GM12878 (cell line): ENCODE results near the gene PCED1B. TPM values are rescaled to one million over a fixed set of nuclear protein-coding genes. Genes with fewer than 3 reads are reported as not detected.
"Not testable (repeated sequence)": the region's sequence is repeated elsewhere in the genome, so short reads cannot be mapped to it uniquely, and the experiment has no call there.

Source experiments
- ATAC-seq: fragments of 200-7000 bp; cut with Tn5 transposase; 3 replicates; pipeline ENCODE4 v1.9.1; 2020; ENCODE audit warnings: mild to moderate bottlenecking, moderate library complexity
- BruUV-seq: library from RNA; stranded (reverse); fragments of 400-500 nt; replicated peaks from 2 replicates; lab custom pipeline; 2021; lab: Mats Ljungman, UMichigan
- CTCF ChIA-PET: fragments of 300-600 bp; sonication (Branson Sonifier 250); formaldehyde crosslinking; extraction: SDS; loops from one replicate; lab custom pipeline; 2021; ENCODE audit warnings: inconsistent platforms; lab: Yijun Ruan, JAX
- POLR2A ChIA-PET: fragments of 350-600 bp; formaldehyde crosslinking; extraction: SDS; loops from one replicate; lab custom pipeline; 2021; ENCODE audit warnings: inconsistent platforms; lab: Charles Lee
- RAD21 ChIA-PET: fragments of 300-600 bp; sonication (Branson Sonifier 250); formaldehyde crosslinking; loops from one replicate; lab custom pipeline; 2023; ENCODE audit warnings: antibody characterized with exemption; ENCODE audit not compliant: unreplicated experiment; lab: Charles Lee
- SMC1A ChIA-PET: fragments of 300-600 bp; sonication (Branson Sonifier 250); formaldehyde crosslinking; loops from one replicate; lab custom pipeline; 2023; ENCODE audit not compliant: unreplicated experiment, uncharacterized antibody; lab: Charles Lee
- DNase-seq: peaks from one replicate; pipeline ENCODE4 v3.0.0-alpha.2; 2011; ENCODE audit warnings: low read depth, low spot score
- FAIRE-seq: peaks from 3 replicates; lab custom pipeline; 2011; peaks lifted over from hg19 to GRCh38; lab: Jason Lieb, UNC
- H2AFZ ChIP-seq: 2 replicates; pipeline ENCODE4 v1.6.0; 2011; ENCODE audit warnings: low read depth, low read length, control low read depth; ENCODE audit not compliant: control insufficient read depth
- H3K27ac ChIP-seq: 2 replicates; pipeline ENCODE4 v1.5.1; 2011; ENCODE audit warnings: control low read depth; ENCODE audit not compliant: control insufficient read depth, insufficient read depth
- H3K27me3 ChIP-seq, 2 experiments: replicated peaks in 1 of 2; 2 replicates each; pipeline versions ENCODE4 v1.6.0 to v1.6.1; 2011; ENCODE audit warnings: low read length in 1 of 2; ENCODE audit not compliant: control insufficient read depth in 2 of 2, insufficient read depth in 2 of 2
- H3K36me3 ChIP-seq, 2 experiments: 2 replicates each; pipeline ENCODE4 v1.5.1; 2011; ENCODE audit warnings: low read length in 1 of 2; ENCODE audit not compliant: control insufficient read depth in 2 of 2, insufficient read depth in 2 of 2
- H3K4me1 ChIP-seq: 2 replicates; pipeline ENCODE4 v1.6.1; 2011; ENCODE audit warnings: mild to moderate bottlenecking, low read length, moderate library complexity, mixed read lengths; ENCODE audit not compliant: control insufficient read depth, insufficient read depth
- H3K4me2 ChIP-seq: 2 replicates; pipeline ENCODE4 v1.6.0; 2011; ENCODE audit warnings: control low read depth; ENCODE audit not compliant: control insufficient read depth, insufficient read depth
- H3K4me3 ChIP-seq: fragments of 200-600 bp; sonication (generic); 2 replicates; pipeline ENCODE4 v1.5.1; 2016
- H3K79me2 ChIP-seq: 2 replicates; pipeline ENCODE4 v1.6.0; 2011; ENCODE audit warnings: low read length; ENCODE audit not compliant: control insufficient read depth, insufficient read depth
- H3K9ac ChIP-seq: 2 replicates; pipeline ENCODE4 v1.8.0; 2011; ENCODE audit warnings: low read length, control low read depth, mixed read lengths; ENCODE audit not compliant: control insufficient read depth, insufficient read depth
- H3K9me3 ChIP-seq: replicated peaks from 3 replicates; pipeline ENCODE4 v1.5.1; 2011; ENCODE audit warnings: mild to moderate bottlenecking, low read length; ENCODE audit not compliant: control insufficient read depth, insufficient read depth
- H4K20me1 ChIP-seq: 2 replicates; pipeline ENCODE4 v1.6.0; 2011; ENCODE audit not compliant: control insufficient read depth, insufficient read depth
- ATF7 ChIP-seq: fragments of 450-650 bp; IDR thresholded peaks from 2 replicates; pipeline ENCODE4 v1.6.1; 2016; ENCODE audit warnings: low read depth, mild to moderate bottlenecking
- FOXK2 ChIP-seq: fragments of 450-650 bp; IDR thresholded peaks from 2 replicates; pipeline ENCODE4 v1.6.1; 2017; ENCODE audit warnings: mild to moderate bottlenecking, moderate library complexity
- HDAC6 ChIP-seq: fragments of 200-600 bp; sonication (generic); IDR thresholded peaks from one replicate; pipeline ENCODE4 v1.8.0; 2017; ENCODE audit warnings: antibody characterized with exemption; ENCODE audit not compliant: unreplicated experiment
- MTA3 ChIP-seq: IDR thresholded peaks from 2 replicates; pipeline ENCODE4 v1.6.1; 2012; ENCODE audit warnings: low read length, inconsistent platforms, borderline replicate concordance
- MYC ChIP-seq: IDR thresholded peaks from 2 replicates; pipeline ENCODE4 v1.6.1; 2011; ENCODE audit warnings: mild to moderate bottlenecking, low read length, moderate library complexity, inconsistent platforms; ENCODE audit not compliant: insufficient read depth, insufficient replicate concordance, insufficient read length, severe bottlenecking
- NR2F1 ChIP-seq: fragments of 450-650 bp; conservative IDR thresholded peaks from 2 replicates; pipeline ENCODE4 v1.6.1; 2017; ENCODE audit warnings: mild to moderate bottlenecking
- SRF ChIP-seq, 2 experiments: IDR thresholded peaks; 2 replicates each; pipeline ENCODE4 v1.6.1; 2011; ENCODE audit warnings: low read depth in 2 of 2, low read length in 2 of 2, mild to moderate bottlenecking in 1 of 2, moderate library complexity in 1 of 2
- TARDBP ChIP-seq: IDR thresholded peaks from 2 replicates; pipeline ENCODE4 v1.6.1; 2016; ENCODE audit warnings: borderline replicate concordance
- WGBS: methylation state at CpG from one replicate; pipeline ENCODE4 v1.1.6; 2016; ENCODE audit warnings: low lambda C conversion rate; ENCODE audit not compliant: insufficient replicate concordance, insufficient coverage; ENCODE audit errors: missing lambda C conversion rate; 5-methylcytosine and 5-hydroxymethylcytosine counted together
- in situ Hi-C: fragments of 300-500 bp; cut with MboI; formaldehyde crosslinking; loops from 9 replicates; pipeline ENCODE4 v1.14.3; 2018; ENCODE audit warnings: mixed read lengths
- intact Hi-C: fragments of 100-400 bp; cut with micrococcal nuclease; formaldehyde crosslinking; loops from one replicate; pipeline ENCODE4 v1.14.2; 2022; ENCODE audit not compliant: unreplicated experiment
- polyA plus RNA-seq, 11 experiments: library from polyadenylated mRNA; depleted of rRNA in 4 of 11; unstranded in 6 of 11; stranded (reverse) in 5 of 11; fragments of >200 nt; fragmentation: Nextera tagmentation in 4 of 11; fragmentation: Illumina TruSeq in 1 of 11; extraction: Ambion mirVana in 4 of 11; extraction: Trizol in 1 of 11; gene quantifications; 1 replicate in 1 of 11; 2 replicates in 10 of 11; pipeline versions ENCODE4 v1.2.1 to v1.2.3, GENCODE V29; 2011 to 2016; ENCODE audit warnings: inconsistent platforms in 2 of 11, missing spikeins in 2 of 11, low read depth in 1 of 11
- total RNA-seq, 4 experiments: library from RNA; depleted of rRNA in 3 of 4; stranded (reverse); fragments of >200 nt in 3 of 4; fragmentation: Illumina TruSeq in 1 of 4; extraction: Trizol in 1 of 4; gene quantifications; 2 replicates each; pipeline versions ENCODE4 v1.2.1 to v1.2.3, GENCODE V29; 2013 to 2021
- TF ChIP-seq, protein P1 (sequence below): IDR thresholded peaks from 2 replicates; pipeline ENCODE4 v1.6.1; 2012; ENCODE audit warnings: low read depth, low read length, improper control_type of control experiment
- TF ChIP-seq, protein P2 (sequence below): fragments of 450-650 bp; IDR thresholded peaks from 2 replicates; pipeline ENCODE4 v1.6.1; 2017; ENCODE audit warnings: antibody characterized with exemption, mild to moderate bottlenecking, moderate library complexity

Gene PCED1B
- total and polyA plus RNA-seq, 10 of the 15 experiments (the other 5 are each of a cell fraction or from before 2014, with no cell fraction given): 0.80 to 8.8 (median 3.0) TPM

DNA sequence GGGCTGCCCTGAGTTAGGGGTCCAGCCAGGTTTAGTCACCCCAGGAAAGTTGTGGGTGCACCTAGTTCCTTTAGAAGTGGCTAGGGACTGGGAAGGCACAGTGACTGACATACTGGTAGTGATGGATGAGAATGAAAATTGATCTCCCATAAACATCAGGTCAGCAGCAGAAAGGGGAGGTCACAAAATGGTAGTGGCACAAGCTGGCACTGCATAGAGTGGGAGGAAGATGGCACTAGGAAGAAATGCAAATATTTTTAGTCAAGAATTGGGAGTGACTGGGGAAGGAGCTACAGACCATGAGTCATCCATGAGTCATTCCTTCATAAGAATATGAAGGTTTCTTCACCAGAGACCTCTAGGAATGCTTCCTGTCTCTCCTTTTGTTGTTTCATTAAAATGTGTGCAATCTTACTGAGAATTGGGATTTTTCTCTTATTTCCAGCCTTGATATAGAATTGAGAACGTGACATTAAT is 198.6 kb downstream of the PCED1B start:
- DNase-seq (no peak), ATAC-seq (no peak), FAIRE-seq (no peak)
- Histone ChIP-seq H3K4me2 (no peak overlapping the region), H3K4me3 (no peak overlapping the region), H2AFZ (no peak overlapping the region), H3K9me3 (no peaks in the 10 kb centered on the region), H4K20me1 (no peaks in the 10 kb centered on the region), H3K27ac (no peak overlapping the region), H3K36me3 (no peaks in the 10 kb centered on the region), H3K4me1 (peaks cover 5% of the 10 kb centered on the region), H3K9ac (no peak overlapping the region), H3K79me2 (no peaks in the 10 kb centered on the region), H3K27me3 (no peaks in the 10 kb centered on the region; a peak in 1 of 4 replicates)
- RAD21 ChIA-PET: no interaction called here
- in situ Hi-C loops: no loop called here
- SMC1A ChIA-PET: no interaction called here
- intact Hi-C loops: no loop called here
- POLR2A ChIA-PET: no interaction called here
- TF ChIP-seq MTA3 (no peak), MYC (no peak), TARDBP (no peak), NR2F1 (no peak), FOXK2 (no peak), ATF7 (no peak), HDAC6 (no peak), SRF (IDR thresholded peaks at IDR 0.05; ENCODE audit: low read depth in 2 of 2, low read length in 2 of 2) (no peak)
- TF ChIP-seq, protein P1, sequence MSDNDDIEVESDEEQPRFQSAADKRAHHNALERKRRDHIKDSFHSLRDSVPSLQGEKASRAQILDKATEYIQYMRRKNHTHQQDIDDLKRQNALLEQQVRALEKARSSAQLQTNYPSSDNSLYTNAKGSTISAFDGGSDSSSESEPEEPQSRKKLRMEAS: no peak
- TF ChIP-seq, protein P2, sequence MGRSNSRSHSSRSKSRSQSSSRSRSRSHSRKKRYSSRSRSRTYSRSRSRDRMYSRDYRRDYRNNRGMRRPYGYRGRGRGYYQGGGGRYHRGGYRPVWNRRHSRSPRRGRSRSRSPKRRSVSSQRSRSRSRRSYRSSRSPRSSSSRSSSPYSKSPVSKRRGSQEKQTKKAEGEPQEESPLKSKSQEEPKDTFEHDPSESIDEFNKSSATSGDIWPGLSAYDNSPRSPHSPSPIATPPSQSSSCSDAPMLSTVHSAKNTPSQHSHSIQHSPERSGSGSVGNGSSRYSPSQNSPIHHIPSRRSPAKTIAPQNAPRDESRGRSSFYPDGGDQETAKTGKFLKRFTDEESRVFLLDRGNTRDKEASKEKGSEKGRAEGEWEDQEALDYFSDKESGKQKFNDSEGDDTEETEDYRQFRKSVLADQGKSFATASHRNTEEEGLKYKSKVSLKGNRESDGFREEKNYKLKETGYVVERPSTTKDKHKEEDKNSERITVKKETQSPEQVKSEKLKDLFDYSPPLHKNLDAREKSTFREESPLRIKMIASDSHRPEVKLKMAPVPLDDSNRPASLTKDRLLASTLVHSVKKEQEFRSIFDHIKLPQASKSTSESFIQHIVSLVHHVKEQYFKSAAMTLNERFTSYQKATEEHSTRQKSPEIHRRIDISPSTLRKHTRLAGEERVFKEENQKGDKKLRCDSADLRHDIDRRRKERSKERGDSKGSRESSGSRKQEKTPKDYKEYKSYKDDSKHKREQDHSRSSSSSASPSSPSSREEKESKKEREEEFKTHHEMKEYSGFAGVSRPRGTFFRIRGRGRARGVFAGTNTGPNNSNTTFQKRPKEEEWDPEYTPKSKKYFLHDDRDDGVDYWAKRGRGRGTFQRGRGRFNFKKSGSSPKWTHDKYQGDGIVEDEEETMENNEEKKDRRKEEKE: no peak
- WGBS: 29% methylated on average over 1 of the region's 1 CpG
- no TSS peak for BruUV-seq
- CTCF ChIA-PET: no interaction called here

DNA sequence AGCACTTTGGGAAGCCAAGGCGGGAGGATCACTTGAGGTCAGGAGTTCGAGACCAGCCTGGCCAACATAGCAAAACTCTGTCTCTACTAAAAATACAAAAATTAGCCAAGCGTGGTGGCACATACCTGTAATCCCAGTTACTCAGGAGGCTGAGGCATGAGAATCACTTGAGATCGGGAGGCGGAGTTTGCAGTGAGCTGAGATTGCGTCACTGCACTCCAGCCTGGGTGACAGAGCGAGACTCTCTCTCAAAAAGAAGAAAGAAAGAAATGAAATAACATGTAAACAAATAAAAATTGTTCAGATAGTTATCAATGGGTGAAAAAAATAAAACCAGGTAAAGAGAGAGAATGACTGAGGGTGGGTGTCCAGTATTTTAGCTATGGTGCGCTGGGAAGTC is 200.3 kb downstream of the PCED1B start:
- H2AFZ ChIP-seq, DNase-seq, H3K79me2 ChIP-seq, H3K4me2 ChIP-seq, RAD21 ChIA-PET, H3K27ac ChIP-seq, intact Hi-C loops, CTCF ChIA-PET, ATAC-seq, POLR2A ChIA-PET, BruUV-seq, H3K27me3 ChIP-seq, H3K36me3 ChIP-seq, H3K4me1 ChIP-seq, H3K9me3 ChIP-seq, H4K20me1 ChIP-seq, H3K9ac ChIP-seq, H3K4me3 ChIP-seq, SMC1A ChIA-PET, FAIRE-seq, in situ Hi-C loops: not testable (repeated sequence)
- WGBS: 68% methylated on average over 8 of the region's 8 CpGs
